K562 (cell line): ENCODE data around the gene BCL2L15. TPM values are rescaled to one million over a fixed set of nuclear protein-coding genes. Genes with fewer than 3 reads are reported as not detected.

ENCODE experiments used
- ETV1 ChIP-seq: fragments of 450-650 bp; conservative IDR thresholded peaks from 2 replicates; pipeline ENCODE4 v1.6.1; 2016; ENCODE audit warnings: missing genetic modification characterization, control low read depth, low read depth, missing compliant biosample characterization
- FOXK2 ChIP-seq, 2 experiments: fragments of 450-650 bp; IDR thresholded peaks in 1 of 2; conservative IDR thresholded peaks in 1 of 2; 2 replicates each; pipeline ENCODE4 v1.6.1; 2016; ENCODE audit warnings: low read depth in 2 of 2, mild to moderate bottlenecking in 1 of 2
- GABPB1 ChIP-seq: sonication (generic); formaldehyde crosslinking; IDR thresholded peaks from 2 replicates; pipeline ENCODE4 v1.8.0; 2022; ENCODE audit warnings: mild to moderate bottlenecking, missing genetic modification reagents
- HMG20A ChIP-seq: fragments of 450-650 bp; formaldehyde crosslinking; conservative IDR thresholded peaks from 2 replicates; pipeline ENCODE4 v1.4.0; 2020; ENCODE audit warnings: mild to moderate bottlenecking, mixed read lengths
- HNRNPLL ChIP-seq: fragments of 200-400 bp; formaldehyde crosslinking; IDR thresholded peaks from 2 replicates; pipeline ENCODE4 v1.6.1; 2017; ENCODE audit warnings: low read length, low read depth, mild to moderate bottlenecking; ENCODE audit not compliant: poor library complexity, severe bottlenecking
- KAT7 ChIP-seq: sonication (generic); formaldehyde crosslinking; IDR thresholded peaks from 2 replicates; pipeline ENCODE4 v1.8.0; 2022; ENCODE audit warnings: missing genetic modification reagents, mild to moderate bottlenecking, borderline replicate concordance
- NRF1 ChIP-seq, 2 experiments: fragments of 450-650 bp; IDR thresholded peaks in 1 of 2; conservative IDR thresholded peaks in 1 of 2; 2 replicates each; pipeline ENCODE4 v1.6.1; 2014; ENCODE audit warnings: mild to moderate bottlenecking in 2 of 2
- PCBP2 ChIP-seq: fragments of 200-400 bp; formaldehyde crosslinking; IDR thresholded peaks from 2 replicates; pipeline ENCODE4 v1.6.1; 2018; ENCODE audit warnings: low read length, low read depth, mild to moderate bottlenecking, moderate library complexity; ENCODE audit not compliant: poor library complexity, severe bottlenecking
- POLR2AphosphoS2 ChIP-seq: IDR thresholded peaks from 2 replicates; pipeline ENCODE4 v1.6.1; 2012; ENCODE audit warnings: low read length, improper control_type of control experiment
- RFX7 ChIP-seq: fragments of 250-450 bp; sonication (Bioruptor Pico); IDR thresholded peaks from 2 replicates; pipeline ENCODE4 v1.5.1; 2021; ENCODE audit warnings: mild to moderate bottlenecking
- SLC30A9 ChIP-seq: fragments of 250-450 bp; sonication (Bioruptor Pico); IDR thresholded peaks from 2 replicates; pipeline ENCODE4 v1.8.0; 2022; ENCODE audit warnings: mild to moderate bottlenecking, moderate library complexity
- SMARCA4 ChIP-seq: fragments of 450-650 bp; IDR thresholded peaks from 2 replicates; pipeline ENCODE4 v1.6.1; 2016
- SPI1 ChIP-seq: IDR thresholded peaks from 2 replicates; pipeline ENCODE4 v1.6.1; 2011; ENCODE audit warnings: low read depth, low read length, control low read depth, borderline replicate concordance
- TCF7 ChIP-seq: sonication (generic); IDR thresholded peaks from 2 replicates; pipeline ENCODE4 v1.6.1; 2016; ENCODE audit warnings: antibody characterized with exemption, borderline replicate concordance
- U2AF2 ChIP-seq: fragments of 200-400 bp; formaldehyde crosslinking; optimal IDR thresholded peaks from 2 replicates; pipeline ENCODE3; 2017; ENCODE audit warnings: low read depth, mild to moderate bottlenecking, low read length
- XRCC4 ChIP-seq: IDR thresholded peaks from one replicate; pipeline ENCODE4 v1.6.1; 2011; ENCODE audit not compliant: insufficient read depth, insufficient read length; ENCODE audit errors: extremely low read depth
- ZNF584 ChIP-seq: fragments of 200-800 bp; sonication (Bioruptor generic); IDR thresholded peaks from 2 replicates; pipeline ENCODE4 v1.6.1; 2016; ENCODE audit warnings: low read depth, mild to moderate bottlenecking, missing genetic modification characterization, missing compliant biosample characterization
- ZNF589 ChIP-seq: fragments of 200-800 bp; sonication (Bioruptor generic); IDR thresholded peaks from 2 replicates; pipeline ENCODE4 v1.6.1; 2016; ENCODE audit warnings: low read depth, missing genetic modification characterization, missing compliant biosample characterization
- polyA plus RNA-seq, 8 experiments: library from polyadenylated mRNA; depleted of rRNA in 4 of 8; stranded (reverse) in 5 of 8; unstranded in 3 of 8; fragments of >200 nt; fragmentation: Nextera tagmentation in 2 of 8; fragmentation: Illumina TruSeq in 1 of 8; extraction: Ambion mirVana in 2 of 8; extraction: Trizol in 1 of 8; gene quantifications; 2 replicates each; pipeline versions ENCODE4 v1.2.1 to v1.2.3, GENCODE V29; 2011 to 2014; ENCODE audit warnings: inconsistent platforms in 1 of 8, missing spikeins in 1 of 8
- total RNA-seq, 7 experiments: library from RNA; depleted of rRNA in 6 of 7; stranded (reverse); fragments of >200 nt in 6 of 7; fragmentation: Illumina TruSeq in 2 of 7; extraction: Trizol in 2 of 7; gene quantifications; 2 replicates each; pipeline versions ENCODE4 v1.2.1 to v1.2.3, GENCODE V29; 2011 to 2021; ENCODE audit warnings: low replicate concordance in 1 of 7
- TF ChIP-seq, protein P1 (sequence below): fragments of 450-650 bp; IDR thresholded peaks from 2 replicates; pipeline ENCODE4 v1.6.1; 2016; ENCODE audit warnings: antibody characterized with exemption
- TF ChIP-seq, protein P2 (sequence below): IDR thresholded peaks from 3 replicates; pipeline ENCODE4 v1.6.1; 2011; ENCODE audit warnings: borderline replicate concordance, mild to moderate bottlenecking, moderate library complexity; ENCODE audit not compliant: insufficient read length; ENCODE audit errors: extremely low read depth
- TF ChIP-seq, protein P3 (sequence below): IDR thresholded peaks from 2 replicates; pipeline ENCODE4 v1.6.1; 2011; ENCODE audit warnings: borderline replicate concordance, low read depth, mild to moderate bottlenecking, moderate library complexity, low read length; ENCODE audit not compliant: insufficient read depth, poor library complexity, severe bottlenecking

Gene BCL2L15
- total and polyA plus RNA-seq, 9 of the 15 experiments (the other 6 are each of a cell fraction or from before 2014, with no cell fraction given) = 0.06 to 0.42 (median 0.28) TPM; not detected in 1

DNA sequence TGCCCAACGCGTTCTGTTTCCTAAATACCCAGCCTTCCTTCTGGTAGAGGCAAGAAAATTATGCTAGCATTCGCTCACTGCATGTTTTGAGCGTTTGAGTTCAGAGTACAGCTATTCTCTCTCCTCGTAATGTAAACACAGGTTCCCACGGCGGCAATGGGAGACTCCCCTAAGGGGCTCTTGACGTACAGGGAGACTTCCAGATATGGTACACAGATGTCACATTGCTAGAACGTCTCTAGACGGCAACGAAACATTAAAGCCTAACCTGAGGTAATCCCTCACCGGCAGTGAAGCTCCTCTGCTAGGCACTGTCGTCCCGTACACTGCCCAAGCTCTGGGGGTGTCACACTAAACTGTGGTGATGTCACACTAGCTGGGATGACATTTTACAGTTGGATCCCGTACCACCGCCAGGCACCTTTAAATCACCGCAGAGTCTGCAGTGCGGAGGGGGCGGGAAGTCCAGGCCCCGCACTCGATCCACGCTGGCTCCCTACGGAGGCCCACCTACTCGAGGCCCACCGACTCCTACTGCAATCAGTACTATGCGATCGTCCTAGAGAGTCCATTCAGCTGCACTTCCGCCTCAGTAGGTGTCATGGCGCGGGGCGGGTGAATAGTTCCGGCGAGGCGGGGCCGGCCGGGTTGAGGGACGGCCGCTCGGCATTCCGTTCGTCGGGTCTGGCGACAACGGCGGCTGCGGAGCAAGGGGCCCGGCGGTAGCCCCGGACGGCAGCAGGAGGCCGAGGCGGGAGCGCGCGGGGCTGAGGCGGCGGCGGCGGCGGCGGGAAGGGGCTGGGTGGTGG is 41.8 kb upstream of the BCL2L15 start, which contains the start of gene HIPK1 (continued):
- TF ChIP-seq ETV1 (peak; percentile 95), U2AF2 (no peak), SPI1 (peak; percentile 59; the same call in 1 of the 2 replicates), SMARCA4 (peak; percentile 59), HNRNPLL (peak; percentile 65), NRF1 (conservative IDR thresholded peaks at IDR 0.05 in 1 of 2, IDR thresholded peaks at IDR 0.05 in 1 of 2) (peak in 1 of 2 experiments; percentile 47; a peak in 2 of 4 replicates), PCBP2 (no peak), XRCC4 (no peak), HMG20A (no peak), SLC30A9 (CRISPR knock-in tag) (no peak), KAT7 (peak; percentile 79; the same call in 1 of the 2 replicates), RFX7 (CRISPR knock-in tag) (no peak), ZNF589 (CRISPR knock-in tag) (no peak), POLR2AphosphoS2 (0 out of 2 replicates have a peak, but pooled peaks have one; percentile 18), GABPB1 (CRISPR knock-in tag) (peak; percentile 89), FOXK2 (conservative IDR thresholded peaks at IDR 0.05 in 1 of 2, IDR thresholded peaks at IDR 0.05 in 1 of 2; ENCODE audit: low read depth in 2 of 2) (peak; percentile 90 to 97), TCF7 (peak; percentile 74; the same call in 1 of the 2 replicates), ZNF584 (CRISPR knock-in tag) (no peak)
- TF ChIP-seq, protein P1, sequence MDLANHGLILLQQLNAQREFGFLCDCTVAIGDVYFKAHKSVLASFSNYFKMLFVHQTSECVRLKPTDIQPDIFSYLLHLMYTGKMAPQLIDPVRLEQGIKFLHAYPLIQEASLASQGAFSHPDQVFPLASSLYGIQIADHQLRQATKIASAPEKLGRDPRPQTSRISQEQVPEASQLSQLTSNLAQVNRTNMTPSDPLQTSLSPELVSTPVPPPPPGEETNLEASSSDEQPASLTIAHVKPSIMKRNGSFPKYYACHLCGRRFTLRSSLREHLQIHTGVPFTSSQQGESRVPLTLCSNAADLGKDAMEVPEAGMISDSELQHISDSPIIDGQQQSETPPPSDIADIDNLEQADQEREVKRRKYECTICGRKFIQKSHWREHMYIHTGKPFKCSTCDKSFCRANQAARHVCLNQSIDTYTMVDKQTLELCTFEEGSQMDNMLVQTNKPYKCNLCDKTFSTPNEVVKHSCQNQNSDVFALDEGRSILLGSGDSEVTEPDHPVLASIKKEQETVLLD = peak; percentile 70
- TF ChIP-seq, protein P2, sequence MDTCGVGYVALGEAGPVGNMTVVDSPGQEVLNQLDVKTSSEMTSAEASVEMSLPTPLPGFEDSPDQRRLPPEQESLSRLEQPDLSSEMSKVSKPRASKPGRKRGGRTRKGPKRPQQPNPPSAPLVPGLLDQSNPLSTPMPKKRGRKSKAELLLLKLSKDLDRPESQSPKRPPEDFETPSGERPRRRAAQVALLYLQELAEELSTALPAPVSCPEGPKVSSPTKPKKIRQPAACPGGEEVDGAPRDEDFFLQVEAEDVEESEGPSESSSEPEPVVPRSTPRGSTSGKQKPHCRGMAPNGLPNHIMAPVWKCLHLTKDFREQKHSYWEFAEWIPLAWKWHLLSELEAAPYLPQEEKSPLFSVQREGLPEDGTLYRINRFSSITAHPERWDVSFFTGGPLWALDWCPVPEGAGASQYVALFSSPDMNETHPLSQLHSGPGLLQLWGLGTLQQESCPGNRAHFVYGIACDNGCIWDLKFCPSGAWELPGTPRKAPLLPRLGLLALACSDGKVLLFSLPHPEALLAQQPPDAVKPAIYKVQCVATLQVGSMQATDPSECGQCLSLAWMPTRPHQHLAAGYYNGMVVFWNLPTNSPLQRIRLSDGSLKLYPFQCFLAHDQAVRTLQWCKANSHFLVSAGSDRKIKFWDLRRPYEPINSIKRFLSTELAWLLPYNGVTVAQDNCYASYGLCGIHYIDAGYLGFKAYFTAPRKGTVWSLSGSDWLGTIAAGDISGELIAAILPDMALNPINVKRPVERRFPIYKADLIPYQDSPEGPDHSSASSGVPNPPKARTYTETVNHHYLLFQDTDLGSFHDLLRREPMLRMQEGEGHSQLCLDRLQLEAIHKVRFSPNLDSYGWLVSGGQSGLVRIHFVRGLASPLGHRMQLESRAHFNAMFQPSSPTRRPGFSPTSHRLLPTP = no peak
- TF ChIP-seq, protein P3, sequence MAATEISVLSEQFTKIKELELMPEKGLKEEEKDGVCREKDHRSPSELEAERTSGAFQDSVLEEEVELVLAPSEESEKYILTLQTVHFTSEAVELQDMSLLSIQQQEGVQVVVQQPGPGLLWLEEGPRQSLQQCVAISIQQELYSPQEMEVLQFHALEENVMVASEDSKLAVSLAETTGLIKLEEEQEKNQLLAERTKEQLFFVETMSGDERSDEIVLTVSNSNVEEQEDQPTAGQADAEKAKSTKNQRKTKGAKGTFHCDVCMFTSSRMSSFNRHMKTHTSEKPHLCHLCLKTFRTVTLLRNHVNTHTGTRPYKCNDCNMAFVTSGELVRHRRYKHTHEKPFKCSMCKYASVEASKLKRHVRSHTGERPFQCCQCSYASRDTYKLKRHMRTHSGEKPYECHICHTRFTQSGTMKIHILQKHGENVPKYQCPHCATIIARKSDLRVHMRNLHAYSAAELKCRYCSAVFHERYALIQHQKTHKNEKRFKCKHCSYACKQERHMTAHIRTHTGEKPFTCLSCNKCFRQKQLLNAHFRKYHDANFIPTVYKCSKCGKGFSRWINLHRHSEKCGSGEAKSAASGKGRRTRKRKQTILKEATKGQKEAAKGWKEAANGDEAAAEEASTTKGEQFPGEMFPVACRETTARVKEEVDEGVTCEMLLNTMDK = no peak
